ENCODE data around the gene SRGAP3.

DNA sequence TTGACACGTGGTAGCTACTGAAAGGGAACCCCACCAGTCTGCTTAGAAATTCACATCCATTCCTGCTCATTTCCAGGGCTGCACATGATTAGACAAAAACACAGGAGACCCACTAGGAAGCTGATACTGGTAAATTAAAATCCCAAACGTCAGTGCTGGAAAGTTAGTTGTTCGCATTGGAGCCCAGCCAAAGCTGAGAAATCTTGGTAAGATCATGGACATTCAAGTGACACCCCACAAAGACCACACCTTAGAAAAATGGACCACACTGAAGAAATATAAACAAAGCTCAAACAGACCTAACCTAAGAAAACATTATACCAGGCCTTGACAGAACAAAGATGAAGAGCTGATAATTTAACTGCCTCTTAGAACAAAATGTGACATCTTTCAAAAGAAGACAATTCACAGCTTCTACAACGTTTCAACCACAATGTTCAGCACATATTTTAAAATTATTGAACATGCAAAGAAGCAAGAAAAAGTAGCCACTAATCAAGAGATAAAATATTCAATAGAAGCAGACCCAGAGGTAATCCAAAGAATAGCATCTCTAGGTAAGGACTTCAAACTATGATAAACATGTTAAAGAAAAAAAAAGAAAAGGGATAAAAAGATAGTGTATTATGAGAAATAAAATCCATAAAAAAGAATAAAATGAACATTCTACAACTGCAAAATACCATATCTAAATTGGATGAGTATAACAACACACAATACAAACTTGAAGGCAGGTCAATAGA, 306.5 kb downstream of the SRGAP3 start:
- no peak for TF ChIP-seq CTCF (IDR thresholded peaks at IDR 0.05; ENCODE audit: poor library complexity)
- no peak for TF ChIP-seq EZH2 (IDR thresholded peaks at IDR 0.05; ENCODE audit: borderline replicate concordance)

Measured in hepatocyte (in vitro differentiated cells).